ENCODE data around the gene CREB3L2. TPM values are rescaled to one million over a fixed set of nuclear protein-coding genes. Genes with fewer than 3 reads are reported as not detected.
"Not testable (repeated sequence)": the region's sequence is repeated elsewhere in the genome, so short reads cannot be mapped to it uniquely, and the experiment has no call there.

CREB3L2 gene
- polyA plus RNA-seq (2012; ENCODE audit: insufficient read depth, insufficient read length), result 3.4 TPM

GRCh38 chr7:138001529-138002095, at the start of gene CREB3L2:
TSS of gene CREB3L2 (minus strand) at chr7:138002086. CDS start at chr7:138001705, 381 bp downstream.
- DNase-seq (ENCODE audit: low read depth, low spot score), result no peak
- peak within 1 kb of the TSS; percentile 93 for H3K4me3 ChIP-seq (ENCODE audit: low read length)

GRCh38 chr7:138049505-138050116, 47.7 kb upstream of the CREB3L2 start:
- no peak overlapping the region for H3K4me3 ChIP-seq (ENCODE audit: low read length)
- no peak for DNase-seq (ENCODE audit: low read depth, low spot score)

GRCh38 chr7:138047907-138048306, 46.0 kb upstream of the CREB3L2 start:
- no peak overlapping the region for H3K4me3 ChIP-seq (ENCODE audit: low read length)

GRCh38 chr7:138044897-138045296, 43.0 kb upstream of the CREB3L2 start:
- H3K4me3 ChIP-seq (ENCODE audit: low read length), result no peak overlapping the region
- DNase-seq (ENCODE audit: low read depth, low spot score), result no peak

More at GRCh38 chr7:138047907-138048306, 46.0 kb upstream of the CREB3L2 start:
- no peak for DNase-seq (ENCODE audit: low read depth, low spot score)

- DNase-seq (ENCODE audit: low read depth, low spot score); H3K4me3 ChIP-seq (ENCODE audit: low read length): not testable (repeated sequence)
Observed at GRCh38 chr7:138040063-138040462, 38.2 kb upstream of the CREB3L2 start.

- no peak for DNase-seq (ENCODE audit: low read depth, low spot score)
- H3K4me3 ChIP-seq (ENCODE audit: low read length), result no peak overlapping the region
Observed at GRCh38 chr7:138036135-138036534, 34.2 kb upstream of the CREB3L2 start.

GRCh38 chr7:138033241-138033640, 31.4 kb upstream of the CREB3L2 start:
- no peak overlapping the region for H3K4me3 ChIP-seq (ENCODE audit: low read length)
- no peak for DNase-seq (ENCODE audit: low read depth, low spot score)

- H3K4me3 ChIP-seq (ENCODE audit: low read length), result no peak overlapping the region
- DNase-seq (ENCODE audit: low read depth, low spot score), result no peak
Observed at GRCh38 chr7:138032770-138033169, 30.9 kb upstream of the CREB3L2 start.

GRCh38 chr7:138032186-138032585, 30.3 kb upstream of the CREB3L2 start:
- DNase-seq (ENCODE audit: low read depth, low spot score), result no peak
- no peak overlapping the region for H3K4me3 ChIP-seq (ENCODE audit: low read length)

GRCh38 chr7:138030679-138031351, 28.9 kb upstream of the CREB3L2 start:
- H3K4me3 ChIP-seq (ENCODE audit: low read length), result no peak overlapping the region
- no peak for DNase-seq (ENCODE audit: low read depth, low spot score)

GRCh38 chr7:138029941-138030340, 28.1 kb upstream of the CREB3L2 start:
- no peak for DNase-seq (ENCODE audit: low read depth, low spot score)

GRCh38 chr7:138029126-138029525, 27.2 kb upstream of the CREB3L2 start:
- no peak for DNase-seq (ENCODE audit: low read depth, low spot score)
- H3K4me3 ChIP-seq (ENCODE audit: low read length), result no peak overlapping the region

More at GRCh38 chr7:138029941-138030340, 28.1 kb upstream of the CREB3L2 start:
- H3K4me3 ChIP-seq (ENCODE audit: low read length), result no peak overlapping the region

- no peak for DNase-seq (ENCODE audit: low read depth, low spot score)
- H3K4me3 ChIP-seq (ENCODE audit: low read length), result no peak overlapping the region
Observed at GRCh38 chr7:138027100-138027499, 25.2 kb upstream of the CREB3L2 start.

GRCh38 chr7:138025215-138026186, 23.6 kb upstream of the CREB3L2 start:
- no peak overlapping the region for H3K4me3 ChIP-seq (ENCODE audit: low read length)

GRCh38 chr7:138024765-138025164, 22.9 kb upstream of the CREB3L2 start:
- no peak overlapping the region for H3K4me3 ChIP-seq (ENCODE audit: low read length)
- DNase-seq (ENCODE audit: low read depth, low spot score), result no peak

More at GRCh38 chr7:138025215-138026186, 23.6 kb upstream of the CREB3L2 start:
- no peak for DNase-seq (ENCODE audit: low read depth, low spot score)

- H3K4me3 ChIP-seq (ENCODE audit: low read length), result no peak overlapping the region
- DNase-seq (ENCODE audit: low read depth, low spot score), result no peak
Observed at GRCh38 chr7:138024343-138024691, 22.4 kb upstream of the CREB3L2 start.

- no peak for DNase-seq (ENCODE audit: low read depth, low spot score)
- H3K4me3 ChIP-seq (ENCODE audit: low read length), result no peak overlapping the region
Observed at GRCh38 chr7:138023618-138024342, 21.9 kb upstream of the CREB3L2 start.

GRCh38 chr7:138021889-138022288, 20.0 kb upstream of the CREB3L2 start:
- H3K4me3 ChIP-seq (ENCODE audit: low read length), result no peak overlapping the region
- DNase-seq (ENCODE audit: low read depth, low spot score), result no peak

GRCh38 chr7:138017992-138018391, 16.1 kb upstream of the CREB3L2 start:
- no peak for DNase-seq (ENCODE audit: low read depth, low spot score)
- no peak overlapping the region for H3K4me3 ChIP-seq (ENCODE audit: low read length)

All from Jurkat, Clone E6-1 (cell line).